ENCODE results near the gene SLC2A2. TPM values are rescaled to one million over a fixed set of nuclear protein-coding genes. Genes with fewer than 3 reads are reported as not detected.

Gene SLC2A2
- total and polyA plus RNA-seq, 12 donors, result not detected

DNA sequence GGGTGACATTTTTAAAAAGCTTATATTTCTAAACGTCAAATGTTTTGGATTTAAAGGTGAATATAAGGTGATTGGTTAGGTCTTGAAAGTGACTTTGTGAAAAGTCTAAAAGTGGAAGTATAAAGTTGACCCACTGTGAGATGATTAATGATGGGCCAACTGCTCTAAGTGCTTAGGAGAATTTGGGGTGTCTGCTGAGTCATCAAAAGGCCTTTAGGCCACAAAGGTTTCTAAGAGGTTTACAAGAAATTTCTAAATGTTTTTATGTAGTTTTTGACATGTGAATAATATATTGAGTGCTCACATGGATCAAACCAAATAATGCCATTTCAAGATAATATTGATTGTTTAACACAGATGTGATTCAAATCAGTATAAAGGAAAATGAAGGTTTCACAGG lies 39.2 kb upstream of the SLC2A2 start:
- no peak overlapping the region for H3K27ac ChIP-seq
- ATAC-seq (no peak), DNase-seq (no peak)
- intact Hi-C loops (cut with DNase I), result no loop called here
- H3K4me3 ChIP-seq, result no peak overlapping the region
- H3K27me3 ChIP-seq, result no peaks in the 10 kb centered on the region
- H3K9me3 ChIP-seq, result no peaks in the 10 kb centered on the region
- no peaks in the 10 kb centered on the region for H3K4me1 ChIP-seq
- TF ChIP-seq, protein P1, sequence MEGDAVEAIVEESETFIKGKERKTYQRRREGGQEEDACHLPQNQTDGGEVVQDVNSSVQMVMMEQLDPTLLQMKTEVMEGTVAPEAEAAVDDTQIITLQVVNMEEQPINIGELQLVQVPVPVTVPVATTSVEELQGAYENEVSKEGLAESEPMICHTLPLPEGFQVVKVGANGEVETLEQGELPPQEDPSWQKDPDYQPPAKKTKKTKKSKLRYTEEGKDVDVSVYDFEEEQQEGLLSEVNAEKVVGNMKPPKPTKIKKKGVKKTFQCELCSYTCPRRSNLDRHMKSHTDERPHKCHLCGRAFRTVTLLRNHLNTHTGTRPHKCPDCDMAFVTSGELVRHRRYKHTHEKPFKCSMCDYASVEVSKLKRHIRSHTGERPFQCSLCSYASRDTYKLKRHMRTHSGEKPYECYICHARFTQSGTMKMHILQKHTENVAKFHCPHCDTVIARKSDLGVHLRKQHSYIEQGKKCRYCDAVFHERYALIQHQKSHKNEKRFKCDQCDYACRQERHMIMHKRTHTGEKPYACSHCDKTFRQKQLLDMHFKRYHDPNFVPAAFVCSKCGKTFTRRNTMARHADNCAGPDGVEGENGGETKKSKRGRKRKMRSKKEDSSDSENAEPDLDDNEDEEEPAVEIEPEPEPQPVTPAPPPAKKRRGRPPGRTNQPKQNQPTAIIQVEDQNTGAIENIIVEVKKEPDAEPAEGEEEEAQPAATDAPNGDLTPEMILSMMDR (IDR thresholded peaks at IDR 0.05), result no peak
- H3K36me3 ChIP-seq, result peaks cover 0 to 51% (median 0%) of the 10 kb centered on the region in 9 donors
- WGBS, 2 donors, result 93 to 100% methylated on average over 1 of the region's 1 CpG

DNA sequence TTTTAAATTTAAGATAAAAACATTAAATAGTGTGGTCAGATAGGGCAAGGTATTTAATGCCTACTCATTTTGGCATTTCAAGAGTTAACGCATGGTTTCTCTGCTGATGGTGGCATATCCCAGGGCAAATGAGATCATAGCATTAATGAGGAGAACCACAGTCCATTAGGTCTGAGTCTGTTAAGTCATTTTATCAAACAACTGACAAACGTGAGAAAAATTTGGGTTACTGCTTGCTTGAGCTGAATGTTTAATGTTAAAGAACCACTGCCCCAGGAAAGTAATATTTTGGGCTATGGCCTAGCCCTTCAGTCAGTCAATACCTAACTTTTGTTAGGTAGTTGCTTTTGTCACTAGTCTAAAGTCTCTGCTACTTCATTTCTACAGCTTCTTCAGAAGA lies 37.9 kb upstream of the SLC2A2 start:
- Histone ChIP-seq H3K4me3 (no peak overlapping the region), H3K36me3 (peaks cover 0 to 51% (median 0%) of the 10 kb centered on the region in 9 donors), H3K4me1 (no peaks in the 10 kb centered on the region), H3K9me3 (no peaks in the 10 kb centered on the region), H3K27ac (no peak overlapping the region), H3K27me3 (no peaks in the 10 kb centered on the region)
- TF ChIP-seq, protein P1 (IDR thresholded peaks at IDR 0.05), result no peak
- 78 to 85% methylated on average over 2 of the region's 2 CpGs for WGBS, 2 donors
- no peak for DNase-seq
- no peak for ATAC-seq
- intact Hi-C loops (cut with DNase I), result no loop called here

DNA sequence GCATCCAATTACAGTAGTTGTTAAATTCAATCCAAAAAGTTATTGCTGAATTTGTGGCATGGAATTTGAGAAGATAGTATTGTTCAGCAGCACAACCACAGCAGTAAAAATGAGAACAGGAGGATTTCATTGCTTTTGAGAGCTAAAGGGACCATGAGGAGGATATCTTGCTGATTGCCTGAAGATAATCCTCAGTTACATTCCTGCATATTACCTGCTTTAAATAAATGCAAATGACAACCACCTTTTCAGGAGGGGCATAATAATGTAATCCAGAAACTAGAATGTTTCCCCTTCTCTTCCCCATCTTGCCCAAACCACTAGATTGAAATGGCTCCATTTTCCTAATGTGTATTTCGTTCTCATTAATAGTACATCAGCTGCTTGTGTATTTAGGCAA lies 35.2 kb upstream of the SLC2A2 start:
- H3K4me3 ChIP-seq, result no peak overlapping the region
- intact Hi-C loops (cut with DNase I), result no loop called here
- DNase-seq, result no peak
- 96 to 98% methylated on average over 1 of the region's 1 CpG for WGBS, 2 donors
- H3K4me1 ChIP-seq, result no peaks in the 10 kb centered on the region
- H3K27me3 ChIP-seq, result no peaks in the 10 kb centered on the region
- H3K9me3 ChIP-seq, result no peaks in the 10 kb centered on the region
- peaks cover 0 to 31% (median 0%) of the 10 kb centered on the region in 9 donors for H3K36me3 ChIP-seq
- TF ChIP-seq, protein P1 (IDR thresholded peaks at IDR 0.05), result no peak
- no peak for ATAC-seq
- H3K27ac ChIP-seq, result no peak overlapping the region

DNA sequence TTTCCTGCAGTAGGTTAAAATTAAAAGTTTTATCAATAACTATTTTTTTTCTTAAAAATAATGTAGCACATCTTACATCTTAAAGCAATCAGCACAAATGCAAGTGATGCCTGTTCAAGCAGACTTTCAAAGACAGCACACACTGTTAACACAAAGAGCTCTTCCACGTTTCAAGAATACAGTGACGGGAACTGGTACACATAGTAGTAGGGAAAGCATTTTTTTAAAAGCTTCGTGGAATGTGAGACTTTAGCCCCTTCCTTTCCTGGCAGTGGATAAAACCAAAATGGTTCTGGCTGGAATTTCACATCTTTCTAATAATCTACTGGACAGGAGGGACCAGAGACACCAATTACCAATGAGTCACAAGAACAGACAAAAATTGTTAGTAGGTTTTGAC lies 33.5 kb upstream of the SLC2A2 start:
- intact Hi-C loops (cut with DNase I), result loop anchor here in 1 of 10 donors (10.0 kb wide), 1 partner anchor 505 kb away; no protein-coding TSS in a partner anchor
- H3K9me3 ChIP-seq, result no peaks in the 10 kb centered on the region
- H3K27ac ChIP-seq, result no peak overlapping the region
- no peaks in the 10 kb centered on the region for H3K4me1 ChIP-seq
- no peak for DNase-seq
- no peaks in the 10 kb centered on the region for H3K27me3 ChIP-seq
- TF ChIP-seq, protein P1 (IDR thresholded peaks at IDR 0.05), result no peak
- H3K4me3 ChIP-seq, result no peak overlapping the region
- peaks cover 0 to 18% (median 0%) of the 10 kb centered on the region in 9 donors for H3K36me3 ChIP-seq
- ATAC-seq, result no peak
- 74 to 75% methylated on average over 3 of the region's 3 CpGs for WGBS, 2 donors

Data from heart right ventricle (tissue), 16 donors.